Left ventricle myocardium inferior (tissue), 1 donor: Measurements from ENCODE around the gene CRNN. TPM values are rescaled to one million over a fixed set of nuclear protein-coding genes. Genes with fewer than 3 reads are reported as not detected.

ENCODE experiments used
- DNase-seq: peaks from one replicate; pipeline ENCODE4 v3.0.0-alpha.2; 2020
- H3K27ac ChIP-seq: fragments of 200-600 bp; replicated peaks from 2 replicates; pipeline ENCODE4 v1.8.0; 2021
- H3K27me3 ChIP-seq: fragments of 200-600 bp; 2 replicates; pipeline ENCODE4 v1.8.0; 2021; ENCODE audit warnings: low read depth
- H3K36me3 ChIP-seq: fragments of 200-600 bp; 2 replicates; pipeline ENCODE4 v1.8.0; 2021
- H3K4me1 ChIP-seq: fragments of 200-600 bp; 2 replicates; pipeline ENCODE4 v1.8.0; 2021
- H3K4me3 ChIP-seq: fragments of 200-600 bp; 2 replicates; pipeline ENCODE4 v1.8.0; 2021; ENCODE audit warnings: mild to moderate bottlenecking, moderate library complexity
- H3K9me3 ChIP-seq: fragments of 200-600 bp; replicated peaks from 2 replicates; pipeline ENCODE4 v1.8.0; 2021
- CTCF ChIP-seq: fragments of 200-600 bp; IDR thresholded peaks from 2 replicates; pipeline ENCODE4 v1.8.0; 2021; ENCODE audit warnings: antibody characterized with exemption, mild to moderate bottlenecking, borderline replicate concordance
- intact Hi-C: fragments of 100-400 bp; cut with micrococcal nuclease; formaldehyde crosslinking; loops from one replicate; pipeline ENCODE4 v1.11.0; 2022
- total RNA-seq: library from RNA; stranded (reverse); fragmentation: NEBNext Ultra II Directional; extraction: Animal tissue kit (Norgen Biotek cat#: 25700); gene quantifications from one replicate; pipeline ENCODE4 v1.2.1, GENCODE V29; 2021
- donor health status: DM: no; HTN: yes; CAD: no; lungs with severe emphysema.

The CRNN gene
- total RNA-seq, 1 donor from 2014 or later = not detected

GRCh38 chr1:152372672-152373071, 41.4 kb downstream of the CRNN start:
- intact Hi-C loops = no loop called here
- Histone ChIP-seq H3K4me3 (no peak overlapping the region), H3K9me3 (peaks cover 20% of the 10 kb centered on the region), H3K27ac (no peak overlapping the region), H3K36me3 (no peaks in the 10 kb centered on the region), H3K27me3 (no peaks in the 10 kb centered on the region), H3K4me1 (no peaks in the 10 kb centered on the region)
- DNase-seq = no peak
- TF ChIP-seq CTCF = no peak

- H3K27ac ChIP-seq = no peak overlapping the region
- H3K4me1 ChIP-seq = no peaks in the 10 kb centered on the region
- H3K4me3 ChIP-seq = no peak overlapping the region
- intact Hi-C loops = no loop called here
- TF ChIP-seq CTCF = no peak
- DNase-seq = no peak
- H3K27me3 ChIP-seq = no peaks in the 10 kb centered on the region
- no peaks in the 10 kb centered on the region for H3K36me3 ChIP-seq
- peaks cover 20% of the 10 kb centered on the region for H3K9me3 ChIP-seq
Observed at GRCh38 chr1:152367436-152367835, 46.6 kb downstream of the CRNN start.

GRCh38 chr1:152359906-152360305, 54.2 kb downstream of the CRNN start, which contains the start of gene FLG2:
TSS of gene FLG2 (minus strand) at chr1:152360006. CDS start at chr1:152358884, 1,122 bp downstream.
- Histone ChIP-seq H3K9me3 (no peaks in the 10 kb centered on the region), H3K27me3 (no peaks in the 10 kb centered on the region), H3K4me3 (no peak within 1 kb of the TSS), H3K36me3 (no peaks in the 10 kb centered on the region), H3K27ac (no peak within 1 kb of the TSS), H3K4me1 (no peaks in the 10 kb centered on the region)
- TF ChIP-seq CTCF = no peak
- intact Hi-C loops = no loop called here
- DNase-seq = no peak

Other genes with a start within 250 kb of the CRNN start
- gene HRNR, start 190.1 kb downstream of the CRNN start, total RNA-seq = not detected
- gene FLG, start 89.0 kb downstream of the CRNN start, total RNA-seq = not detected
- not detected for gene FLG2, start 54.3 kb downstream of the CRNN start, total RNA-seq
- gene LCE5A, start 96.5 kb upstream of the CRNN start, total RNA-seq = not detected
- gene CRCT1, start 100.2 kb upstream of the CRNN start, total RNA-seq = not detected
- not detected for gene LCE3E, start 152.5 kb upstream of the CRNN start, total RNA-seq
- not detected for gene LCE3D, start 166.3 kb upstream of the CRNN start, total RNA-seq
- not detected for gene LCE3C, start 186.0 kb upstream of the CRNN start, total RNA-seq
- gene LCE3B, start 199.5 kb upstream of the CRNN start, total RNA-seq = not detected
- gene LCE3A, start 208.8 kb upstream of the CRNN start, total RNA-seq = not detected
- gene LCE2D, start 249.1 kb upstream of the CRNN start, total RNA-seq = not detected